ENCODE measurements around the gene OVCH2. TPM values are rescaled to one million over a fixed set of nuclear protein-coding genes. Genes with fewer than 3 reads are reported as not detected.

Gene OVCH2
- total RNA-seq, 4 donors from 2014 or later = not detected

GRCh38 chr11:7696424-7696823 lies 9.9 kb downstream of the OVCH2 start:
- DNase-seq (ENCODE audit: extremely low spot score) = no peak
- Histone ChIP-seq H3K36me3 (no peaks in the 10 kb centered on the region), H3K9me3 (no peaks in the 10 kb centered on the region), H3K4me3 (no peak overlapping the region), H3K4me1 (no peaks in the 10 kb centered on the region), H3K27me3 (peaks cover 0 to 19% (median 0%) of the 10 kb centered on the region in 4 donors), H3K27ac (replicated peaks in 1 of 4) (no peak overlapping the region)
- TF ChIP-seq POLR2AphosphoS5 (IDR thresholded peaks at IDR 0.05) (no peak), CTCF (IDR thresholded peaks at IDR 0.05) (no peak), EP300 (IDR thresholded peaks at IDR 0.05) (no peak), POLR2A (IDR thresholded peaks at IDR 0.05; ENCODE audit: low read depth) (no peak)
- WGBS = 75% methylated on average over 5 of the region's 5 CpGs
- intact Hi-C loops (cut with DNase I) = loop anchor here (10.0 kb wide), 1 partner anchor 602 kb away; no protein-coding TSS in a partner anchor

- Histone ChIP-seq H3K4me1 (no peaks in the 10 kb centered on the region), H3K27me3 (peaks cover 0 to 19% (median 0%) of the 10 kb centered on the region in 4 donors), H3K4me3 (peak overlapping the region in 1 of 4 donors; percentile 34), H3K36me3 (no peaks in the 10 kb centered on the region), H3K9me3 (no peaks in the 10 kb centered on the region), H3K27ac (replicated peaks in 1 of 4) (no peak overlapping the region)
- WGBS = 92% methylated on average over 3 of the region's 3 CpGs
- TF ChIP-seq EP300 (IDR thresholded peaks at IDR 0.05) (no peak), CTCF (IDR thresholded peaks at IDR 0.05) (no peak), POLR2A (IDR thresholded peaks at IDR 0.05; ENCODE audit: low read depth) (no peak), POLR2AphosphoS5 (IDR thresholded peaks at IDR 0.05) (no peak)
- DNase-seq (ENCODE audit: extremely low spot score) = no peak
- intact Hi-C loops (cut with DNase I) = loop anchor here (10.0 kb wide), 1 partner anchor 599 kb away; no protein-coding TSS in a partner anchor
Measured at GRCh38 chr11:7694235-7694634, 12.0 kb downstream of the OVCH2 start.

DNA sequence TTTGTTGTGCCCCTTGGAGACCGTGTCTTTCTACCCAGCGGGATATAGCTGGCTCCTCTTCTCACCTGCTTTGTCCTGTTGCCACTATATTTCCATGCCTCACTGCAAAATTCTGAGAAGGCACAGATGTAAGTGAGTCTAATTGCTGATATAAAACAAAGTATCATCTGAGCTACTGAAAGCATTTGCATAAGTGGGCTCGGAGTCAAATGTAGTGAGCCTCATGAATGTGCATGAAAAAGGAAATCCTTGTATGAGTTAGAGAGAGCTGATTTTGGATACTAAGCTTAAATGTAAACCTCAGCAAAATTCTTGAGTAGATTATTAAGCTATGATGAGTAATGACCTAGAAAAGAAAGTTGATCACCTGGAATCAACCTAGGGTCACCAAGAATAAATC lies 13.9 kb downstream of the OVCH2 start:
- Histone ChIP-seq H3K4me3 (no peak overlapping the region), H3K4me1 (no peaks in the 10 kb centered on the region), H3K27me3 (peaks cover 0 to 19% (median 0%) of the 10 kb centered on the region in 4 donors), H3K27ac (replicated peaks in 1 of 4) (no peak overlapping the region), H3K36me3 (no peaks in the 10 kb centered on the region), H3K9me3 (no peaks in the 10 kb centered on the region)
- WGBS = 90% methylated on average over 3 of the region's 3 CpGs
- no peak for DNase-seq (ENCODE audit: extremely low spot score)
- TF ChIP-seq POLR2A (IDR thresholded peaks at IDR 0.05; ENCODE audit: low read depth) = no peak
- no peak for TF ChIP-seq EP300 (IDR thresholded peaks at IDR 0.05)
- no peak for TF ChIP-seq CTCF (IDR thresholded peaks at IDR 0.05)
- no peak for TF ChIP-seq POLR2AphosphoS5 (IDR thresholded peaks at IDR 0.05)
- intact Hi-C loops (cut with DNase I) = loop anchor here (10.0 kb wide), 1 partner anchor 598 kb away; no protein-coding TSS in a partner anchor

- Histone ChIP-seq H3K27ac (replicated peaks in 1 of 4) (no peak overlapping the region), H3K4me3 (no peak overlapping the region), H3K4me1 (no peaks in the 10 kb centered on the region), H3K27me3 (peaks cover 0 to 19% (median 0%) of the 10 kb centered on the region in 4 donors), H3K9me3 (no peaks in the 10 kb centered on the region), H3K36me3 (no peaks in the 10 kb centered on the region)
- 64% methylated on average over 6 of the region's 6 CpGs for WGBS
- TF ChIP-seq POLR2AphosphoS5 (IDR thresholded peaks at IDR 0.05) = no peak
- no peak for TF ChIP-seq POLR2A (IDR thresholded peaks at IDR 0.05; ENCODE audit: low read depth)
- no peak for TF ChIP-seq EP300 (IDR thresholded peaks at IDR 0.05)
- no peak for TF ChIP-seq CTCF (IDR thresholded peaks at IDR 0.05)
- DNase-seq (ENCODE audit: extremely low spot score) = no peak
- intact Hi-C loops (cut with DNase I) = loop anchor here (10.0 kb wide), 1 partner anchor 597 kb away; no protein-coding TSS in a partner anchor
Measured at GRCh38 chr11:7691759-7692350, 14.4 kb downstream of the OVCH2 start.

All from esophagus muscularis mucosa (tissue), 4 donors.